GM12891 (cell line): ENCODE data around the gene AIMP1.

Experiments
- POLR2A ChIP-seq: IDR thresholded peaks from 2 replicates; pipeline ENCODE4 v1.6.1; 2011; ENCODE audit warnings: low read depth, low read length, control low read depth
- POLR2AphosphoS5 ChIP-seq: IDR thresholded peaks from 2 replicates; pipeline ENCODE4 v1.6.1; 2011; ENCODE audit warnings: low read depth, low read length, control low read depth
- POU2F2 ChIP-seq: IDR thresholded peaks from 2 replicates; pipeline ENCODE4 v1.6.1; 2011; ENCODE audit warnings: low read depth, mild to moderate bottlenecking, control low read depth, low read length, moderate library complexity
- TAF1 ChIP-seq: IDR thresholded peaks from 2 replicates; pipeline ENCODE4 v1.6.1; 2011; ENCODE audit warnings: low read depth, low read length, control low read depth

DNA sequence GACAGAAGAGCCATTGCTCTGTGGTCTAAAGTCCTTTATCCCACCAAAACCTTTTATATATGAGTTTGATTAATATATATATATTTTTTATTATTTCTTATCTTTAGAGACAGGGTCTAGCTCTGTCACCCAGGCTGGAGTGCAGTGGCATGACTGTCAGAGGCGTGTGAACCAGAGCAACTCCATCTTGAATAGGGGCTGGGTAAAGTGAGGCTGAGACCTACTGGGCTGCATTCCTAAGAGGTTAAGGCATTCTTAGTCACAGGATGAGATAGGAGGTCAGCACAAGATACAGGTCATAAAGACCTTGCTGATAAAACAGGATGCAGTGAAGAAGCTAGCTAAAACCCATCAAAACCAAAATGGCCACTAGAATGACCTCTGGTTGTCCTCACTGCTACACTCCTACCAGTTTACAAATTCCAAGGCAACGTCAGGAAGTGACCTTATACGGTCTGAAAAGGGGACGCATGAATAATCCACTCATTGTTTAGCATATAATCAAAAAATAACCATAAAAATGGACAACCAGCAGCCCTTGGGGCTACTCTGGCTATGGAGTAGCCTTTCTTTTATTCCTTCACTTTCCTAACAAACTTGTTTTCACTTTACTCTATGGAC lies 10.8 kb upstream of the AIMP1 start:
- TF ChIP-seq POLR2A (no peak), POU2F2 (no peak), POLR2AphosphoS5 (no peak), TAF1 (no peak)
